WTC11 (cell line): ENCODE measurements around the gene NAALADL2.

Source experiments
- ATF1 ChIP-seq: sonication (generic); formaldehyde crosslinking; IDR thresholded peaks from 2 replicates; pipeline ENCODE4 v1.8.1; 2023; ENCODE audit warnings: mild to moderate bottlenecking, moderate library complexity, missing genetic modification reagents
- CTCF ChIP-seq: fragments of 200-600 bp; IDR thresholded peaks from 2 replicates; pipeline ENCODE4 v1.8.0; 2022; ENCODE audit warnings: antibody characterized with exemption
- E2F4 ChIP-seq: sonication (generic); formaldehyde crosslinking; IDR thresholded peaks from 2 replicates; pipeline ENCODE4 v1.8.1; 2022; ENCODE audit warnings: low read depth, mild to moderate bottlenecking, moderate library complexity, missing genetic modification reagents, borderline replicate concordance
- FOXP1 ChIP-seq: sonication (generic); formaldehyde crosslinking; IDR thresholded peaks from 2 replicates; pipeline ENCODE4 v1.8.0; 2022; ENCODE audit warnings: missing genetic modification reagents, mild to moderate bottlenecking, moderate library complexity, borderline replicate concordance
- GABPB1 ChIP-seq: sonication (generic); formaldehyde crosslinking; IDR thresholded peaks from 2 replicates; pipeline ENCODE4 v1.8.1; 2023; ENCODE audit warnings: mild to moderate bottlenecking, missing genetic modification reagents
- JUN ChIP-seq: sonication (generic); formaldehyde crosslinking; IDR thresholded peaks from 2 replicates; pipeline ENCODE4 v1.8.0; 2023; ENCODE audit warnings: mild to moderate bottlenecking, missing genetic modification reagents
- KAT7 ChIP-seq: sonication (generic); formaldehyde crosslinking; IDR thresholded peaks from 2 replicates; pipeline ENCODE4 v1.8.1; 2023; ENCODE audit warnings: missing genetic modification reagents, mild to moderate bottlenecking, borderline replicate concordance
- MAX ChIP-seq: sonication (generic); formaldehyde crosslinking; IDR thresholded peaks from 2 replicates; pipeline ENCODE4 v1.8.0; 2022; ENCODE audit warnings: mild to moderate bottlenecking, missing genetic modification reagents
- NFATC4 ChIP-seq: fragments of 250-450 bp; sonication (Bioruptor Pico); IDR thresholded peaks from 2 replicates; pipeline ENCODE4 v1.9.0; 2021; ENCODE audit warnings: mild to moderate bottlenecking
- NR1H2 ChIP-seq: sonication (generic); formaldehyde crosslinking; IDR thresholded peaks from 2 replicates; pipeline ENCODE4 v1.9.0; 2021; ENCODE audit warnings: mild to moderate bottlenecking, moderate library complexity, missing genetic modification reagents
- RELA ChIP-seq: sonication (generic); formaldehyde crosslinking; IDR thresholded peaks from 2 replicates; pipeline ENCODE4 v1.8.1; 2022; ENCODE audit warnings: missing genetic modification reagents, mild to moderate bottlenecking, borderline replicate concordance

DNA sequence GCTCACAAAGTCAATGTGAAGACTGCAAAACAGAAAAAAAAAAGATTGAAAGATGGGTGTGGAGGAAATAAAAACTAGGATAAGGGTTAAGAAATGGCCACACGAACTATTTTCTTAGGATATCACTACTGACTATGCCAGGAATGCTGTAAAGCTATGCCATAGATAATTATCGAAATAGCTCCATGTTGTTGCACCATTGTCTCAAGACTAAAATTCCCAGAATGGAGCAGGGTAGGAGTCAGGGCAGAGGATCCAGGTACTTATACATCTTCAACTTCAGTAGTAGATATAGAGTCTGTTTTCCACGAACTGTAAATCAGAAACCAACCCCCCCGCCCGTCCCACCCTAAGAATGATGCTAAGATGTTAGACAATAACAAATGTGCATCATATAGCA lies 302.2 kb downstream of the NAALADL2 start:
- no peak for TF ChIP-seq KAT7 (CRISPR knock-in tag)
- no peak for TF ChIP-seq ATF1 (CRISPR knock-in tag)
- no peak for TF ChIP-seq CTCF
- TF ChIP-seq E2F4 (CRISPR knock-in tag): no peak
- no peak for TF ChIP-seq NR1H2
- TF ChIP-seq GABPB1 (CRISPR knock-in tag): no peak
- TF ChIP-seq FOXP1 (CRISPR knock-in tag): no peak
- TF ChIP-seq NFATC4 (CRISPR knock-in tag): no peak
- TF ChIP-seq MAX (CRISPR knock-in tag): no peak
- no peak for TF ChIP-seq JUN (CRISPR knock-in tag)
- TF ChIP-seq RELA (CRISPR knock-in tag): no peak
